Right lobe of liver (tissue), 6 donors: ENCODE results near the gene GGA1. TPM values are rescaled to one million over a fixed set of nuclear protein-coding genes. Genes with fewer than 3 reads are reported as not detected.

Source experiments
- ATAC-seq, 4 donors: fragments of 200-7000 bp; cut with Tn5 transposase; one replicate each; pipeline ENCODE4 v1.9.1; 2020; ENCODE audit warnings: mild to moderate bottlenecking in 4 of 4, moderate library complexity in 4 of 4
- DNase-seq, 3 donors: peaks; one replicate each; pipeline ENCODE4 v3.0.0-alpha.2; 2020
- H3K27ac ChIP-seq, 3 donors: fragments of 200-600 bp; one replicate each; pipeline ENCODE4 v1.8.0; 2022
- H3K27me3 ChIP-seq, 2 donors: fragments of 200-600 bp; one replicate each; pipeline ENCODE4 v1.8.0; 2022
- H3K36me3 ChIP-seq, 4 donors: fragments of 200-600 bp; sonication (generic) in 1 of 4; one replicate each; pipeline versions ENCODE4 v1.5.1 to v1.8.0; 2017 to 2022; ENCODE audit warnings: control low read depth in 1 of 4
- H3K4me1 ChIP-seq, 4 donors: fragments of 200-600 bp; sonication (generic) in 1 of 4; one replicate each; pipeline versions ENCODE4 v1.5.1 to v1.8.0; 2017 to 2022; ENCODE audit warnings: control low read depth in 1 of 4
- H3K4me3 ChIP-seq, 3 donors: fragments of 200-600 bp; one replicate each; pipeline ENCODE4 v1.8.0; 2022
- H3K9me3 ChIP-seq, 4 donors: fragments of 200-600 bp; sonication (generic) in 1 of 4; one replicate each; pipeline versions ENCODE4 v1.5.1 to v1.8.0; 2017 to 2022; ENCODE audit warnings: control low read depth in 1 of 4
- CTCF ChIP-seq, 4 donors: fragments of 200-600 bp in 3 of 4; fragments of 450-650 bp in 1 of 4; IDR thresholded peaks; one replicate each; pipeline versions ENCODE4 v1.5.1 to v1.8.0; 2016 to 2022; ENCODE audit warnings: antibody characterized with exemption in 4 of 4, mild to moderate bottlenecking in 2 of 4
- POLR2A ChIP-seq: fragments of 450-650 bp; IDR thresholded peaks from one replicate; pipeline ENCODE4 v1.6.1; 2017; ENCODE audit warnings: antibody characterized with exemption, mild to moderate bottlenecking
- WGBS: methylation state at CpG from one replicate; pipeline ENCODE4 v1.1.6; 2018; ENCODE audit warnings: low coverage, low lambda C conversion rate; ENCODE audit not compliant: insufficient coverage; ENCODE audit errors: missing lambda C conversion rate; 5-methylcytosine and 5-hydroxymethylcytosine counted together
- intact Hi-C, 2 donors: fragments of 100-400 bp; cut with DNase I; formaldehyde crosslinking; loops; one replicate each; pipeline versions ENCODE4 v1.11.2 to v1.14.1; 2022
- total RNA-seq, 6 experiments: library from RNA; depleted of rRNA in 2 of 6; stranded (reverse); fragments of >200 nt in 2 of 6; fragmentation: NEBNext Ultra II Directional in 3 of 6; extraction: Animal tissue kit (Norgen Biotek cat#: 25700) in 3 of 6; gene quantifications; one replicate each; pipeline versions ENCODE4 v1.1.0 to v1.2.4, GENCODE V29; 2016 to 2023
- donor health status: DM: no; HTN: yes; CAD: no.
- donor health status: DM: no; HTN: no; CAD: no.
- donor health status: DM: no; HTN: no; CAD: no.
- donor health status: DM: no; HTN: yes; CAD: no.
- donor health status: DM: no; HTN: yes; CAD: no.

The GGA1 gene
- total RNA-seq, 6 experiments from 2014 or later, result 18.4 to 27.3 (median 24.1) TPM

- TF ChIP-seq CTCF (IDR thresholded peaks at IDR 0.05), result no peak
- no peak for TF ChIP-seq POLR2A
- WGBS, result 77% methylated on average over 6 of the region's 6 CpGs
These were observed 4.6 kb upstream of the GGA1 start for GRCh38 chr22:37604074-37604473.

GRCh38 chr22:37604875-37605274 is 3.8 kb upstream of the GGA1 start:
- Histone ChIP-seq H3K4me3 (no peak overlapping the region), H3K4me1 (peaks cover 0 to 19% (median under 1%) of the 10 kb centered on the region in 4 donors), H3K27ac (no peak overlapping the region), H3K36me3 (no peaks in the 10 kb centered on the region), H3K27me3 (no peaks in the 10 kb centered on the region), H3K9me3 (no peaks in the 10 kb centered on the region)
- 31% methylated on average over 4 of the region's 5 CpGs for WGBS
- no peak for TF ChIP-seq CTCF (IDR thresholded peaks at IDR 0.05)
- TF ChIP-seq POLR2A, result no peak
- ATAC-seq (no peak), DNase-seq (no peak)
- intact Hi-C loops, result no loop called here

More at GRCh38 chr22:37604074-37604473, 4.6 kb upstream of the GGA1 start:
- intact Hi-C loops, result no loop called here
- Histone ChIP-seq H3K4me1 (peaks cover 0 to 14% (median 0%) of the 10 kb centered on the region in 4 donors), H3K27ac (no peak overlapping the region), H3K27me3 (no peaks in the 10 kb centered on the region), H3K36me3 (no peaks in the 10 kb centered on the region), H3K4me3 (no peak overlapping the region), H3K9me3 (no peaks in the 10 kb centered on the region)
- DNase-seq (no peak), ATAC-seq (no peak)

- TF ChIP-seq CTCF (IDR thresholded peaks at IDR 0.05) (peak; percentile 92 to 99 (median 99)), POLR2A (no peak)
- H3K9me3 ChIP-seq, result no peaks in the 10 kb centered on the region
- H3K27me3 ChIP-seq, result no peaks in the 10 kb centered on the region
- DNase-seq (peak; percentile 92 to 93 (median 92)), ATAC-seq (peak; percentile 51 to 60 (median 54))
- H3K4me1 ChIP-seq, result peaks cover 0 to 25% (median 2%) of the 10 kb centered on the region in 4 donors
- H3K27ac ChIP-seq, result peak overlapping the region; percentile 84 to 89 (median 88)
- no peaks in the 10 kb centered on the region for H3K36me3 ChIP-seq
- H3K4me3 ChIP-seq, result peak overlapping the region in 2 of 3 donors; percentile 86 to 97
- WGBS, result 2% methylated on average over 25 of the region's 44 CpGs
- intact Hi-C loops, result no loop called here
These were observed 1.4 kb upstream of the GGA1 start for GRCh38 chr22:37607010-37607934.

GRCh38 chr22:37607935-37608476 is 628 bp upstream of the GGA1 start:
- H3K27ac ChIP-seq, result peak overlapping the region; percentile 84 to 89 (median 88)
- no peaks in the 10 kb centered on the region for H3K36me3 ChIP-seq
- H3K27me3 ChIP-seq, result no peaks in the 10 kb centered on the region
- H3K4me3 ChIP-seq, result peak overlapping the region; percentile 86 to 97 (median 90)
- WGBS, result 2% methylated on average over 17 of the region's 17 CpGs
- no peaks in the 10 kb centered on the region for H3K9me3 ChIP-seq
- DNase-seq, result no peak
- ATAC-seq, result peak in 2 of 4 donors; percentile 1 to 7
- peaks cover 0 to 22% (median 2%) of the 10 kb centered on the region in 4 donors for H3K4me1 ChIP-seq
- TF ChIP-seq CTCF (IDR thresholded peaks at IDR 0.05), result no peak
- no peak for TF ChIP-seq POLR2A
- intact Hi-C loops, result no loop called here
